Right ventricle myocardium superior (tissue), 1 donor: Measurements from ENCODE around the gene WNT11. TPM values are rescaled to one million over a fixed set of nuclear protein-coding genes. Genes with fewer than 3 reads are reported as not detected.

Source experiments
- ATAC-seq: fragments of 200-7000 bp; cut with Tn5 transposase; one replicate; pipeline ENCODE4 v1.9.1; 2020; ENCODE audit warnings: mild to moderate bottlenecking; ENCODE audit not compliant: poor library complexity
- DNase-seq: peaks from one replicate; pipeline ENCODE4 v3.0.0-alpha.2; 2020
- intact Hi-C: fragments of 100-400 bp; cut with DNase I; formaldehyde crosslinking; loops from one replicate; pipeline ENCODE4 v1.11.2; 2022
- total RNA-seq: library from RNA; stranded (reverse); fragmentation: NEBNext Ultra II Directional; extraction: Animal tissue kit (Norgen Biotek cat#: 25700); gene quantifications from one replicate; pipeline ENCODE4 v1.2.1, GENCODE V29; 2021
- donor health status: DM: no; HTN: yes; CAD: no; lungs with severe emphysema.

Gene WNT11
- total RNA-seq, 1 donor from 2014 or later, result 20.0 TPM

DNA sequence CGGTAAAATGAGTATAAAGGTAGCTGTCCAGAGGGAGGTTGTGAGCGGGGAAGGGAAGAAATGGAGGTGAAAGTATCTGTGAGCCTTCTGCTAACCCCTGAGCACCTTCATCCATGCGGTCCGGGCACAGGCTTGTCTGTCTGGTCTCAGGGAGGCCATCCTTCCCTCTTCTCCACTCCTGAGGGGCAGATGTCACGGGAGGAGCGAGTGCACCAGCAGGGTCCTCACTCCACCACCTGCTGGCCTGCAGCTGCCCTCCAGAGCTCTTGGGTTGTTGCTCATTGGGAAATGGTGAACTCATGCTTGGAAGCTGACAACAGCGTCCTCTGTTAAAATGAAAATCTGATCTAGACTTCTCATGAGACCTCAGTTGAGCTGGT, 33.8 kb upstream of the WNT11 start:
- intact Hi-C loops, result no loop called here
- DNase-seq (no peak), ATAC-seq (no peak)

DNA sequence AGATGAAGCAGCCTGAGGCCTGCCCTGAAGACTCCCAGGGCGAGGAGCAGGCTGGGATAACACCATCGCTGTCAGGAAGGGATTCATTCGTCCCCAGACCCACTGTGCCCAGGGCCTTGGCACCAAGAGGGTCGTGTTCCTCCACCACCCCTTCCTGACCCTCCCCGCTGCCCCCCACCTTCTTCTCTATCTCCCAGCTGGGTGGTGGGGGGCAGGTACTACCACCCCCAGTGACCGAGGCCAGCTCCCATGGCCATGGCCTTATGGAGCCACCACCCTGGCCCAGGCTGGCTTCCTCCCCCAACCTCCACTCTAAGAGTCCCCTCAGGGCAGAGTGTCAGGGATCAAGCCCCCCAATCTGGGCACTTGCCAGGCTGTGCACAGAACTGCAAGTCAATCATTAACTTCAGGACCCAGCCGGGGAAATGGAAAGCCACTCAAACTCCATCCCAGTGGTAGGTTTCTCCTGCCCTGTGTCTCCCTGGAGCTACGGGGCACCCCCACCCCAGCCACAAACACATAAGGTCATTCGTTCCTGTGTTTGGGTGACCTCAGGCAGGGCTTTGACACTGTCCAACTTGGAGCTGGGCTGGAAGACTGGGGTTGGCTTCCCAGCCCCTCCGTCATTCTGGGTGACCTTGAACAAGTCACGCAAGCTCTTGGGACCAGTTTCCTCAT, 33.3 kb upstream of the WNT11 start:
- peak; percentile 30 for DNase-seq
- no peak for ATAC-seq
- intact Hi-C loops, result no loop called here

DNA sequence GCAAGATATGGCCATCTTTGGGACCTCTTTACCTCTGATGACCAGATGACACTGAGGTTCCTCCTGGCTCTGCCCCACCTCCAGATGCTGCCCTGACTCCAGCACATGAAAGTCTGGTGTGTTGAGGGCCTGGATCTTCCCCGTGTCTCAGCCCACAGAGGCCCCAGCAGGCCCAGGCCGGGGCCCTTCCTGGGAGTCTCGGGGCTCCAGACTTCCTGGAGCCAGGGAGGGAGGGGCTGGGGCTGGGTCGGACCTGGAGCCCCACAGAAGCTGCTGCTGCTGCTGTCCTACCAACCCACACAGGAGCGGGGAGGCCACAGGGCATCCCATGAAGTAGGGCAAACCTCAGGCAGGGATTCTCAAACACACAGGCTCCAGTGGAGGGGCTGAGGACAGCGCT, 32.2 kb upstream of the WNT11 start:
- DNase-seq, result peak; percentile 20
- intact Hi-C loops, result no loop called here
- no peak for ATAC-seq

DNA sequence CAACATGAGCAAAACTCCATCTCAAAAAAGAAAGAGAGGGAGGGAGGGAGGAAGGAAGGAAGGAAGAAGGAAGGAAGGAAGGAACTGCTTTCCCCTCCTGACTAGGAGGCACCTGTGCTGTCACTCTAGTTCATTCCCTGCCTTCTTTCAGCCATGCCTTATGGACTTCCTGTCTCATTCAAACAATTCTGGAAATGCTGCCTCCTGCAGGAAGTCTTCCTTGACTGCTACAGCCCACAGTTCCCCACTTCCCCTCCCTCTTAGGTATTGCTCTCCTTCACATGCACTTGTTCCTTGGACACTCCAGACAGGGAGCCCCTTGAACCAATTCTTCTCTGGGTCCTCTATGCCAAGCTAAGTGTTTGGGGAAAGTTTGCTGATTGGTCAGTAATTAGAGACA, 31.6 kb upstream of the WNT11 start:
- ATAC-seq (no peak), DNase-seq (no peak)
- intact Hi-C loops, result no loop called here

DNA sequence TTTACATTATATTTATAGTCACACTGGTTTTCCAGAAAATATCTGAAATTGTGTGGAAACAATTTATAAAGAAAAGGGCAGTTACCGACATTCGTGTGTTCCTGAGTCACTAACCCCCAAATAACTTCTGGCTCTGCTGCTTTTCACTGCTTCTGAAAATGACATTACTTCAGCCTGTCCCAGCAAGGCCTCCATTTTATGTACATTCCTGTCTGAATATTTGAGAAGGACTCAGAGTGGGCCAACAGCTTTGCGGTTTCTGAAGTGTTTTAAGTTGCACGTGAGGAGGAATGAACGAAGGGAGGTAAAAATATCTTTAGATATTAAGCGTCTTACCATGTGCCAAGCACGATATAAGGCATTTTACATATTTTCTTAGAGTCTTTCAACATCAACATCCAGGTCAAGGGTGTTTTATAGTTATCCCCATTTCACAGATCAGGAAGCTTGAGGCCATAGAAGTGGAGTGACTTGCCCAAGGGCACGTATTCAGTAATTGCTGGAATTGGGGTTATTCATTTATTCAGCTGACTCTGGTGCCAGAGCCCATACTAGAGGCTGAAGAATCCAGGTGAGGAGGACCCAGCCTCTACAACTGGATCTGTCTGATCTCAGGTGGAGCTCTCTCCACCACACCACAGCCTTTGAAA, 30.8 kb upstream of the WNT11 start:
- intact Hi-C loops, result no loop called here
- no peak for ATAC-seq
- DNase-seq, result no peak

DNA sequence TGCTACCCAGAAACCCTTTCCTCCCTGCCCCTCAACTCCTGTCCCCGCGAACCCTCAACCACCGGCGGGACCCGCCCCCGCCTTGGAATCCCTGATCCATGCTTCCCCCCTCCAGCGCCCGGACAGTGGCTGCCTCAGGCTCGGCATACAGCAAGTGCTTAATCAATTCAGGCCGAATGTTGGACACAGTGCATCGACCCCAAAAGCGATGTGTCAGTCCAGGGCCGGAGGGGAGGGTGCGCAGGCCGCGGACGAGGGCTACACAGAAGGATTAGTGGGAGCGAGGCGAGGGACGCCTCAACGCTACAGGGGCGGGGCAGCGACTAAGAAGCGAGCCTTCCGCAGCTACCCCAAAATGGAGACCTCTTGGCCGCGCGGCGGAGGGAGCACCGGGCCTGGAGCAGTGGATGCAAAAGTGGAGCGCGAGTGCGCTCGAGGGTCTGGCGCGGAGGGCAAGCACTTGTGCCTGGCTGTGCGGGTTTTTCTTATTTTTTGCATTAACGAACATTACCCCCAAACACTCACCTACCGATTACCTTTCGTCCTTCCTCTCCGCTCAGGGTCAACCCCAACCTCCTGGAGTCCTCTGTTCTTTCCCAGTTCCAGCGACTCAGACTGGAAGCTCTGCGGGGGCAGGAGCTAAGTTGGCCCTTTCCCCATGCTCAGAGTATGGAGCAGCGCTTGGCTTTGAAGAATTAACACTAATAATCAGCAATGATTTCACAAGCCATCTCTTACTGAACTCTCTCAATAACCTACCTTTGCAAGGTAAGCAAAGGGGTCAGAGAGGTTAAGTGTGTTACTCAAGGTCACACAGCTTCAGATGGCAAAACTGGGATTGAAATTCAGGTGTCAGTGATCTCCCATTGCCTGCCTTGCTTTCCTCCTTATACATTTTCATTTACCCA, 30.0 kb upstream of the WNT11 start:
- peak; percentile 81 for DNase-seq
- intact Hi-C loops, result no loop called here
- peak; percentile 66 for ATAC-seq

DNA sequence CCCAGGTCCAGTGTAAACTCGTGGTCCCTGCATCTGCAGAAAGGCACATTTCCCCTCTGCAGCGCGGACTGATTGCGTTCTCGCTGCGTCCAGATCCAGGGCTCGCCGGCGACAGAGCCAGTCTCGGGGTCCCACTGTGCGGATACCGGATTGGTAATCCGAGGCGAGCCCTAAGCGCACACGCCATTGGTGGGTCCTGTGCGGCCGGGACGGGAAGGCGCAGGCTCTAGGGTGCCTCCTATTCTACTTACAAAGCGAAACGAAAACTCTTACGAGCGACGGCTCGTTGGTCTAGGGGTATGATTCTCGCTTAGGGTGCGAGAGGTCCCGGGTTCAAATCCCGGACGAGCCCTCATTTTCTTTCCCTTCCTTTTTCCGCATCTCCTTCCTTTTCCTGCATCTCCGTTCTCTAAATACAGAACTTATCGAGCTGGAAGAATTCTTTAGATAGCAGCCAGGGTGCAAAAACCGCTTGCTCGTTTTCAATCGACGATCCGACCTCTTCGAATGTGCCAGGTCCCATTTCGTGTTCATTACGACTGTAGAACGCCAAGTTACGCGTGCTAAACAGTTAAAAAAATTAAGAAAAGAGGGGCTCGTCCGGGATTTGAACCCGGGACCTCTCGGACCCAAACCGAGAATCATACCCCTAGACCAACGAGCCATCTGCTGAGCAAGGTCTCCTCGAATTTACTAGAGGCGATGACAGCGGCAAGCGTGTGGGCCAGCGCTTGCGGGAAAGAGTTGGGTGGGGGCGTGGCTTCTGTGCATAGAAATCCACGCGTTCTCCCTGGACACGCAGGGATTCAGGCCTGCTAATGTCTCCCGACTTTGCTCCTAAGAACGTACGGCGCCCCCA, 29.2 kb upstream of the WNT11 start:
- DNase-seq (peak; percentile 90), ATAC-seq (peak; percentile 86)
- intact Hi-C loops, result loop anchor here (2.0 kb wide), 1 partner anchor 29 kb away; the partner anchor contains the start of gene WNT11

DNA sequence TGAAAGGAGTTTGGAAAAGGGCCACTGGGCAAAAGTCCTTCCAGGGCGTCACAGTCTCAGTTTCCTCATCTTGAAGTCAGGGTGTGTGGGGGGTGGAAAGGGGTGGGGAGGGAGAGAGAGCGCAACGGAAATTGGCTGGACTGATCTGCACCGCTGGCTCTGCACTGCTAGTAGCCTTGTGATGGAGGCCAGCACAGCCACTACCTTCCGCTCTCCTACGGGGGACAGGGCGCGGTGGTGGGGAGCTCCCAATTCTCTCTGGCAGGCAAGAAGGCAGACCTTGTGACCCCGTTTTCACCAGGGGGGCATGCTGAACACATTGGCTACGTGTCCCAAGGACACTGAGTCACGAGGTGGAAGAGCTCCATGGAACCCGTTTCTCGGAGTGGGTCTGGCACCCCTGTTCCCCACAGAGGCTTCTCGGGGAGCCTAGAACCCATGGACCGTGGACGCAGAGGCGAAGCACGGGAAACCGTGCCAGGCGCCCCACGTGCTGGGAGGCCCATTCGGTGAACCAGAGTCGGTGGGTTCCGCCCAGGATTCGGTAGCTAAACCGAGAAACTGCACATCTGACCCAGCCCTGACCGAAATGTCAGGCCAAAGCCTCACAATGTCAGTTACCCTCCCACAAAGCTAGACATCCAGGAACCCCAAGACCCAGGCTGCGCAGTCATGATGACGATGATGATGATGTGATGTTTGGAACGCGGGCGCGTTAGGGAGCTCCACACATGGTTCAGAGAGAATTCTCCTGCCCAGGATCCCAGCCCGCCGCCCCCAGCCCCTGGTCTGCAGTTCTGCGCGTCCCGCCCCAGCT, 28.3 kb upstream of the WNT11 start:
- peak; percentile 56 for ATAC-seq
- intact Hi-C loops, result loop anchor here (2.0 kb wide), 1 partner anchor 28 kb away; the partner anchor contains the start of gene WNT11
- DNase-seq, result peak; percentile 74

DNA sequence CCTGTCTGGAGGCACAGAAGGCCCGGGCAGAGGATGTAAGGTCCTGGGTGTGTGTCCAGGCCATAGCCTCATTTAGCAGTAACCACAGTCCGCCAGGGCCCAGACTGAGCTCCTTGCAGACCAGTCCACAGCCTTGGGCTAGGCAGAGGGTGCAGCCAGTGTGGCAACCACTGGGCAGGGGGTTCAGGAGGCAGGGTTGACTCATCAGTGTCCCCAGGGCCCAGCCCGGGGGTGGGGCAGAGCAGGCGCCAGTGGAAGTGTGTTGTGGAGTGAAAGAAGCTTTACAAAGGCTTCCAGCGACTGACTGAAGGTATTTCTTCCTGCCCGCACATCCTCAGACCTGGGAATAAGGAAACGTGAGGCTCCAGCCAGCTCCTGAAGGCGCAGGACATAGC, 27.7 kb upstream of the WNT11 start:
- DNase-seq (peak; percentile 68), ATAC-seq (no peak)
- intact Hi-C loops, result loop anchor here (2.0 kb wide), 1 partner anchor 27 kb away; the partner anchor contains the start of gene WNT11

DNA sequence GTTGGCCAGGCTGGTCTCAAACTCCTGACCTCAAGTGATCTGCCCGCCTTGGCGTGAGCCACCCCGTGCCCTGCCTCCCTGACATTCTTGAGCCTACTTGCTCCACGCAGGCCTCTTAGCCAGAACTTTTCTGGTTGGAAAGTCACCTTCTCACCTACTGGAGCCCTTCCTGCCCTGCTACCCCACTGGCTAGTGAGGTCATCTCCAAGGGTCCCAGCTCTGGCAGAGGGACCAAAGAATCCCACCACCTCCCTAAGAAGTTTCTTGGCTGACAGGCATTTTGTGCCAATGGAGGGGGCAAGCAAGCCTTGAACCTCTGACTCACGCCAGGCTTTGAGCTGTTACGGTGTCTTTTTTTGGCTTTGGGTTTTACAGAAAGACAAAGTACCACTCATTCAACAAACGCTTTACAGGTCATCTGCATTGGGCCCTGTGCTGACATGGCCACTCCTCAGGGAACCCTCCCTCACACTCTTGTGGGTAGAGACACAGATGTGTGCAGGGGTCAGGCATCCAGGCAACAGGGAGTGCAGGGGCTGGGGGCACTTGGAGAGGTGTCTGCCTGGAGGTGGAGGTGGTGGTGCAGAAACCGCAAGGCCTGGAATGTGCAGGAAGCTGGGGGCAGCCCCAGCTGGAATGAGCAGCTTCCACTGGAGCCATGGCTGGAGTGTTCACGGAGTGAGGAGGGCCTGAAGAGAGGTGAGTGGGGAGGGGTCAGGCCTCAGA, 27.1 kb upstream of the WNT11 start:
- peak; percentile 35 for DNase-seq
- intact Hi-C loops, result no loop called here

DNA sequence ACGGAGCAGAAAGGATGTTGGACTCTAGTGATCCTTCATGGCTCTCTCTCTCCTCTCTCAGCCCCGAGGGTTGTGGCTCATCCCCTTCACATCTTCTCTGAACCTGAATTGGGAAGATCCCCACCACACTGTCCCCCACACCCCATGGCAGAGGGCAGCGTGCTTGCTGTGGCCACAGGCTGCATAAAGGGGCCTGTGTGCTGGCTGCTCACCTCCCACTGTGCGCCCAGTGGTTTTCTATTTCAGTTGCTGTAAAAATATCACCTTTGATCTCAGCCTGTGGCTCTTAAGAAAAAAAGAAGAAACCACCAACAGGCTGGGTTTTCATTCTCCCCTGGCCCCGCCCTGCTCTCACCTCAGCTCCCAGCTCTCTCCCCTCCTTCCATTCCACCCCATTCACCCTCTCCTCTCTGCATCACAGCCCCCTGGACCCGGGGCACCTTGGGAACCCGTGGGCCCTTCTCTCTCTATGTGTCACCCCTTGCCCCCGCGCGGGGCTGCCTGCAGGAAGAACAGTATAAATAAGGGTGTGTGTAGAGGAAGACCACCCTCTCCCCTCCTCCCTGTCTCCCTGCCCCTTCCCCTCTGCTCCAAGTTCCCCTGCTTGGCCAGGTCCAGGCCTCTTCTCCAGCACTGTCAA, 25.8 kb upstream of the WNT11 start:
- intact Hi-C loops, result no loop called here
- no peak for ATAC-seq
- peak; percentile 25 for DNase-seq

More for the DNA sequence above, 27.1 kb upstream of the WNT11 start:
- ATAC-seq, result no peak

DNA sequence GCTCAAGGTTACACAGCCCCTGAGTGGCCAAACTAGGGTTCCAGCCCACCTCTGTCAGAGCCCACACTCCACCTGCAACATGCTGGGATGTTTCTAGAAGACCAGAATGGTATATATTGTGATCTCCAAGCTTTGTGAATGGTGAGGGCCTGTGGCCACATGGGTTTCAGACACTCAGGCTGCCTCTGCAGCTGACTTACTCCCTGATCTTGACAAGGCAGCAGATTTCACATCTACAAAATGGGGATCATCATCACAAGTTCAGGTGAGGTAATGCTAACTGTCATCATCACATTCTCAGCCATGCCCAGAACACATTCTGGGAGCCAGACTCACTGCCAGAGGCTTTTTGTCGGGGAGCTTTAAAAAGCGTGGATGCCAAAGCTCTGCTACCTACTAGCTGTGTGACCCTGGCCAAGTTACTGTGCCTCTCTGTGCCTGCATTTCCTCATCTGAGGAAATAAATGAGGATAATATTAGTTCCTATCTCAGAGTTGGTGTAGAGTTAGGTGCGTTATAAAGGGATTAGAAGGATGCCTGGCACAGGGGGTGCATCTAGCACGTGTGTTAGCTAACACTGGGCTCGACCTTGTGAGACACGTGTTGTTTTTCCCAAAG, 24.9 kb upstream of the WNT11 start:
- intact Hi-C loops, result no loop called here
- ATAC-seq (no peak), DNase-seq (no peak)

DNA sequence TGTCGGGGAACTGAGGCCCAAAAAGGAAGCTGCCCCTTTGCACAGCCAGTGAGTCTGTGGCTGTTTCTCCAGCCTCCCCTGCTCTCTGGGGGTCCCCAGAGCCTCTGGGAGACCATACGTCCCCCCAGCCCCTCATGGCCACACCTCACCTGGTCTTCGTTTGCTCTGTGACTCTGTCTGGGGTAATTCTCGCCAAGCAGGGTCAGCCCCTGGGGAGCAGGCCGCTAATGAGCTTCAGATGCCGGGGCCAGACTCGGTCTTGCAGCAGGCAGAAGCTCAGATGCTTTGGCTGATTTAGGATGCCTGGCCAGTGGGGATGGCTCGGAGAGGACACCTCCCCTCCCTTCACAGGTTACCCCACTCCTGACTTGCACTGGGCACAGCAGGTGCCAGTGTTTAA, 24.1 kb upstream of the WNT11 start:
- intact Hi-C loops, result no loop called here
- ATAC-seq (no peak), DNase-seq (peak; percentile 30)

DNA sequence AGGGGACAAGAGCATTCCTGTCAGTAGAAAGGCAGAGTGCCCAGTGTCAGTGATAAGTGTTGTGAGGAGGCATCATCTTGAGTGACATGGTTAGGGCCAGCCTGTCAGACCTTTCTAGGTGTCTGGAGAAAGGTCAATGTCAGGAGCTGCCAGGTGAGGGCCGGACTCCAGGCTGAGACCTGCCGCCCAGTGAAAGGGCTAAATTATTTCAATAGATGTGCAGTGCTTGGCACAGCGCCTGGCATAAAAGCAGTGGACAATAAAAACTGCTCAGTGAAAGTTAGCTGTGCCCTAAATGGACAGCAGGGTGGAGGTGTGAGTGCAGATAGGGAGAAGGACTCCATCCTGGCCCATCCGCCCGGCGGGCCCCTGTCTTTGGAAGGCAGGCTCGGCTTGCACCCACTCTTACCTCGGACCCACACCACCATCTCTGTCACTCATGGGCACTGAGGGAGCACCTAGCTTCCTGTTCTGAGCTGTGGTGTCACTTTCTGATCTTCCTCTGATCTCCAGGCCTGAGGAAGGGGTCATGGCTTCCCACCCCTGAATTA, 23.5 kb upstream of the WNT11 start:
- intact Hi-C loops, result no loop called here
- peak; percentile 36 for DNase-seq
- no peak for ATAC-seq

DNA sequence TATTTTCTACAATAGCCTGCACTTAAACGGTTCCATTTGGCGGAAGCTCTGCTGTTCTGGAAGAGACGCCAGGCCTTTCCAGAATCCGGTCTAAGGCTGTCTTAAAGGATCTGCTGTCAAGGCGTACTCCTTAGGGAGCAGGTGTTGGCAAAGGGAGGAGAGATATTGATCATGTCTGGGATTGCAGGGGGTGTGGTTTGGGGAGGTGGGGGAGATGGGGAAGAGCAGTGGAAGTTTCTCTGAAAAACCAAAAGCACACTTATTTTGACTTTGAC, 22.5 kb upstream of the WNT11 start:
- DNase-seq (peak; percentile 23), ATAC-seq (no peak)
- intact Hi-C loops, result no loop called here
